ACHN (cell line): ENCODE measurements around the gene UCP1.
A peak's percentile ranks its signal among the peaks of the same experiment; 100 is the strongest.
"Not testable (repeated sequence)": the region's sequence is repeated elsewhere in the genome, so short reads cannot be mapped to it uniquely, and the experiment has no call there.

Source experiments
- DNase-seq: peaks from one replicate; pipeline ENCODE4 v3.0.0-alpha.2; 2015
- in situ Hi-C: cut with HindIII; loops from 2 replicates; pipeline ENCODE4 v1.10.0; 2017; ENCODE audit warnings: low sequenced_read_pairs, low pct_ligation_motif_present, low pct_unique_long_range_greater_than_20kb

Gene UCP1

DNA sequence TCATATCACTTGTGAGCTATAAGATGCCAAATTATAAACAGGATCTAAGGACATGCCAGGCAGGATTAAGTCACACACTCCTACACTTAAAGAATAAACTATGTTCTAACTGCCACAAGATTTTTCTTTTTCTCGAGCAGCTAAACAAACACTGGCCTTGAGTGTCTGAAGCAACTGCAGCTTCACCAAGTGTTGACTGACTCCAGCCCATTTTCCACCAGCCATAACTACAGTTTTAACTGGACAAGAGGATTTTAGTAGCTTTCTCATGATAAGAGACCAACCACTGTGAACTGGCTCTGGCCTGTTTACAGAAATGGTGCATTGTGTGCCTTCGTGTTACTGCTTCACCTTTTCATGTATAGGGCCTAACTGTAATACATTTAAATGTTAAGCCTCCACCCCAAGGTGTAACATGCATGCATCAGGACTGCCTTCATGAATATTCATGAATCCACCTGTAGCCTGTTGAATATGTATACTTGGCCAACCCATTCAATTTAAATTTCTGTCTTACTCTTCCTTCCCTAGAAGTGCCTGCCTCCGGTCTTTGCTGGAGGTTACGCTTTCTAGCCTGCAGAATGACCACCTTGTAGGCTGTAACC, 10.8 kb downstream of the UCP1 start:
- DNase-seq, result no peak
- in situ Hi-C loops, result no loop called here

- DNase-seq, result no peak
- in situ Hi-C loops, result no loop called here
These were observed 12.2 kb downstream of the UCP1 start for GRCh38 chr4:140556372-140557085.

DNA sequence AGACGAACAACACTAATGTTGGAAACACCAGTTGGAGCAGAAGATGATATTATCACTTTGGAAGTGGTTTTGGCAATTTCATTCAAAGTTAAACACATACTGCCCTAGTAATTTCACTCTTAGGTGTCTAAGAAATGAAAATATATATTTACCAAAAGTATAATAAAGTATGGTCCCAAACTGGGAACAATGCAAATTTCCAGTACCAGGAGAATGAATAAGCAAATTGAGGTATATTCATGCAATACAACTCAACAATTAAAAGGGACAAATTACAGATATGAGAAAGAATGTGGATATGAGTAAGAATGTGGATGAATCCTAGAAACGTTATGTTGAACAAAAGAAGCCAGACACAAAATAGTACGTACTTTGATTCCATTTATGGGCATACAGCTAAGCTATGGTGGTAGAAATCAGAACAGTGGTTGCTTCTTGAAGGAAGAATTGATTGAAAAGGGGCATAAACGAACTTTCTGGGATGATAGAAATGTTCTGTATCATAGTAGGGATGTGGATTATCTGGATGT, 34.7 kb downstream of the UCP1 start:
- no peak for DNase-seq
- in situ Hi-C loops, result no loop called here

DNA sequence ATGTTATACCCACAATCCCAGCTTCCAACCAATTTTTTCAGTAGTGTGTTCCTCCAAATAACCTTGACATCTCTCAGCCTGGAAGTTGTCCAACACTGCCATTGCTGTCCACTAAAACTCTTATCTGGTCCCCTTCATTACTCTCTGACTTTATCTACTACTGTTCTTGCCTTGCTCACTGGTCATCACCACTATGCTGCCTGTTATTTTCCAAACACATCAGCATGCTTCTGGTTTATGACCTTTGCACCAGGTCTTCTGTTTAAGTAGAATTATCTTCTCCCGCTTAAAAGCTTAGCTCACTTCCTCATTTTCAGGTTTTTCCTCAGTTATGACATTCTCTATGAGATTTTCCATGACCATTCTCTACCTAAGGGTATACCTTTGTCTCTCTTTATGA, 39.3 kb downstream of the UCP1 start:
- no peak for DNase-seq

DNA sequence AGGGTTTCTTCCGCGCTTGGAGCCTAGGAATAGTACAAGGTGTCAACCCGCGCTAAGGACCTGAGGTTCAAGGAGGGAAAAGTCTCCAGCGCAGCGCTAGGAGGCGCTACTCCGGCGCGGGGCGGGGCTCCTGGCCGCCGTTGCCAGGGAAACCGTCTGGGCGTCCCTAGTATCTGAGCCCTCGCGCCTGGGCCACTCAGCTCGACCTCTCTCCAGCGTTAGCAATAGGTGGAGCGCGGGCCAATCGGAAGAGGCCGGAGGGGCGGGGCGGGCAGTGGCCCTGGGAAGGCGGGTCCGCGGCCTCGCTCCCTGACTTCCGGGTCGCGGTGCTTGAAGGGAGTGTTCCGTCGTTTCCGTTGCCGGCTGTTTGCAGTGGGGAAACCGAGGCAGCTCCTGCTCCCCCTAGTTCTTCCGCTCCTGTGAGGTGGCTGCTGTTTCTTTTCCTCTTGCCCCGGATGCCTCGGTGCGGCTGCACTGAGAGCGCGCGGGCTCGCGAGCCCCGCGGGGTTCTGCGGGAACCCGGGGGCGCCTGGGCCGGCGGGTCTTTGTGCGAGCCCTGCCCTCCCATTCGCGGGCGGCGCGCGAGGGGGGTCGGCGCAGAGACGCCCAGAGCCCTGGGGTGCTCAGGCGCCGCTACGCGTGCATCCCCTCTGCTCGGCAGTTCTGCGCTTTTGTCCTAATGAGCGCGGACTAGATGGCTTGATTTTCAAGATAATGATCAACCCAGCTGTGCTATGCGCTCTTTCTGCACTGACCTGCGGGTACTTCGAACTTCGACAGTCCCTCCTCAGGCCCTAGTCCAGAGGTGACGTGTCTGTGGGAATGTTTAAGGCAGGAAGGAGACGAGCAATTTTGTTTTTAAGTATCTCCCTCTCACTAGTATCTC, 44.7 kb downstream of the UCP1 start, which contains the start of gene ELMOD2:
Gene ELMOD2, plus strand, starts transcription at position 312 of the 886 bp plus-strand sequence. CDS start 1,261 bp downstream, outside the sequence.
- in situ Hi-C loops, result no loop called here
- DNase-seq, result peak; percentile 95

More for the DNA sequence above, 39.3 kb downstream of the UCP1 start:
- in situ Hi-C loops, result no loop called here

DNA sequence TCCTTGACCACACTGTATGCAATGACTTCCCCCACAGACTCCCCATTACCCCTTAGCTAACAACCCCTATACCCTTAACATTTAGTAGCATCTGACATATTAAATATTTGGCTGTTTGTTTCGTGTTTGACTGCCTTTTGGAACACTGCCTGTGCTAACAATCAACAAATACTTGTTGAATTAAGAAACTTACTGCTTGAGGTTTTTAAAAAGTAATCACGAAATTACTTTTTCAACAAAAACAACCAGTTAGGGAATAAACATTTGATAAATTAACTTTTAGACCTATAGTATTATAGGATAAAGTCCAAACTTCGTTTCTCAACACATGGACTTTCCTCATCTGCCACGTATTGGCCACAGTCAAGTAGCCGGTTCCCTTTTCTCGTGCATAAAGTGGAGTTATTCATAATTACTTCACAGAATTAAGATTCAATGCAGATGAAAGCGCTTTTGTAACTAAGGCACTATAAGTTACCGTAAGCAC, 45.3 kb downstream of the UCP1 start:
- DNase-seq, result no peak
- in situ Hi-C loops, result no loop called here

DNA sequence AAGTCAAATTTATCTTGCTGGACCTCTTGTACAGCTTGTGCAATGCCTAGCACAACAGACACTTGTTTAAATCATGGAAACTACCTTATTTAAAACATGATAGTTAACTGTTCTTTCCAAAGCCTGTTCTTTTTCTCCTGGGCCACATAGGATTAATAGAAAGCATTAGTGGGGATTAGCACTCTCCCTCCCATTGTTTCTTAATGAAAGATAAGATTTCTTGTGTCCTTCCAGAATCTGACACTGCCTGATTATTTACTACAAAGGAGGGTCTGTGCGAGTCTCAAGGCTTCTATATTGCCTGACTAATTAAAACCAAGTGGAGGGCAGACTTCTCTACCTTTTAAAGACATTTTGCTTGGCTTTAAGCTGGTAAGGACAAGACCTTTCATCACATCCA, 53.3 kb downstream of the UCP1 start:
- no peak for DNase-seq
- in situ Hi-C loops, result no loop called here

DNA sequence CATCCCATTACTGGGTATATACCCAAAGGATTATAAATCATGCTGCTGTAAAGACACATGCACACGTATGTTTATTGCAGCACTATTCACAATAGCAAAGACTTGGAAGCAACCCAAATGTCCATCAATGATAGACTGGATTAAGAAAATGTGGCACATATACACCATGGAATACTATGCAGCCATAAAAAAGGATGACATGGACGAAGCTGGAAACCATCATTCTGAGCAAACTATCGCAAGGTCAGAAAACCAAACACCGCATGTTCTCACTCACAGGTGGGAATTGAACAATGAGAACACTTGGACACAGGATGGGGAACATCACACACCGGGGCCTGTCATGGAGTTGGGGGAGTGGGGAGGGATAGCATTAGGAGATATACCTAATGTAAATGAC, 55.0 kb downstream of the UCP1 start:
- DNase-seq, in situ Hi-C loops: not testable (repeated sequence)
